ENCODE data around the gene ANKMY1.

ANKMY1 gene

GRCh38 chr2:240435948-240436682, 121.7 kb downstream of the ANKMY1 start:
- H3K4me3 ChIP-seq (ENCODE audit: low read depth, low read length), result no peak overlapping the region
- no peak for DNase-seq (ENCODE audit: low read depth)
- TF ChIP-seq MAX (IDR thresholded peaks at IDR 0.05; ENCODE audit: low read depth, low read length), result no peak
- TF ChIP-seq, protein P1, sequence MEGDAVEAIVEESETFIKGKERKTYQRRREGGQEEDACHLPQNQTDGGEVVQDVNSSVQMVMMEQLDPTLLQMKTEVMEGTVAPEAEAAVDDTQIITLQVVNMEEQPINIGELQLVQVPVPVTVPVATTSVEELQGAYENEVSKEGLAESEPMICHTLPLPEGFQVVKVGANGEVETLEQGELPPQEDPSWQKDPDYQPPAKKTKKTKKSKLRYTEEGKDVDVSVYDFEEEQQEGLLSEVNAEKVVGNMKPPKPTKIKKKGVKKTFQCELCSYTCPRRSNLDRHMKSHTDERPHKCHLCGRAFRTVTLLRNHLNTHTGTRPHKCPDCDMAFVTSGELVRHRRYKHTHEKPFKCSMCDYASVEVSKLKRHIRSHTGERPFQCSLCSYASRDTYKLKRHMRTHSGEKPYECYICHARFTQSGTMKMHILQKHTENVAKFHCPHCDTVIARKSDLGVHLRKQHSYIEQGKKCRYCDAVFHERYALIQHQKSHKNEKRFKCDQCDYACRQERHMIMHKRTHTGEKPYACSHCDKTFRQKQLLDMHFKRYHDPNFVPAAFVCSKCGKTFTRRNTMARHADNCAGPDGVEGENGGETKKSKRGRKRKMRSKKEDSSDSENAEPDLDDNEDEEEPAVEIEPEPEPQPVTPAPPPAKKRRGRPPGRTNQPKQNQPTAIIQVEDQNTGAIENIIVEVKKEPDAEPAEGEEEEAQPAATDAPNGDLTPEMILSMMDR (IDR thresholded peaks at IDR 0.05; ENCODE audit: low read depth, low read length), result no peak
- TF ChIP-seq POLR2A (IDR thresholded peaks at IDR 0.05; ENCODE audit: extremely low read depth, insufficient read length), result no peak
- no peak for TF ChIP-seq MYC (IDR thresholded peaks at IDR 0.05; ENCODE audit: low read depth, low read length)

GRCh38 chr2:240435457-240435947, 122.3 kb downstream of the ANKMY1 start, which contains the start of gene GPC1:
Gene GPC1 (plus strand): TSS chr2:240435663. CDS start chr2:240435919, 256 bp downstream.
- TF ChIP-seq MYC (IDR thresholded peaks at IDR 0.05; ENCODE audit: low read depth, low read length) (no peak), MAX (IDR thresholded peaks at IDR 0.05; ENCODE audit: low read depth, low read length) (no peak), POLR2A (IDR thresholded peaks at IDR 0.05; ENCODE audit: extremely low read depth, insufficient read length) (no peak)
- TF ChIP-seq, protein P1 (IDR thresholded peaks at IDR 0.05; ENCODE audit: low read depth, low read length), result no peak
- no peak for DNase-seq (ENCODE audit: low read depth)
- H3K4me3 ChIP-seq (ENCODE audit: low read depth, low read length), result no peak within 1 kb of the TSS

GRCh38 chr2:240434728-240435456, 122.9 kb downstream of the ANKMY1 start:
- H3K4me3 ChIP-seq (ENCODE audit: low read depth, low read length), result no peak overlapping the region
- DNase-seq (ENCODE audit: low read depth), result no peak
- no peak for TF ChIP-seq MYC (IDR thresholded peaks at IDR 0.05; ENCODE audit: low read depth, low read length)
- TF ChIP-seq, protein P1 (IDR thresholded peaks at IDR 0.05; ENCODE audit: low read depth, low read length), result no peak
- no peak for TF ChIP-seq MAX (IDR thresholded peaks at IDR 0.05; ENCODE audit: low read depth, low read length)
- no peak for TF ChIP-seq POLR2A (IDR thresholded peaks at IDR 0.05; ENCODE audit: extremely low read depth, insufficient read length)

DNA sequence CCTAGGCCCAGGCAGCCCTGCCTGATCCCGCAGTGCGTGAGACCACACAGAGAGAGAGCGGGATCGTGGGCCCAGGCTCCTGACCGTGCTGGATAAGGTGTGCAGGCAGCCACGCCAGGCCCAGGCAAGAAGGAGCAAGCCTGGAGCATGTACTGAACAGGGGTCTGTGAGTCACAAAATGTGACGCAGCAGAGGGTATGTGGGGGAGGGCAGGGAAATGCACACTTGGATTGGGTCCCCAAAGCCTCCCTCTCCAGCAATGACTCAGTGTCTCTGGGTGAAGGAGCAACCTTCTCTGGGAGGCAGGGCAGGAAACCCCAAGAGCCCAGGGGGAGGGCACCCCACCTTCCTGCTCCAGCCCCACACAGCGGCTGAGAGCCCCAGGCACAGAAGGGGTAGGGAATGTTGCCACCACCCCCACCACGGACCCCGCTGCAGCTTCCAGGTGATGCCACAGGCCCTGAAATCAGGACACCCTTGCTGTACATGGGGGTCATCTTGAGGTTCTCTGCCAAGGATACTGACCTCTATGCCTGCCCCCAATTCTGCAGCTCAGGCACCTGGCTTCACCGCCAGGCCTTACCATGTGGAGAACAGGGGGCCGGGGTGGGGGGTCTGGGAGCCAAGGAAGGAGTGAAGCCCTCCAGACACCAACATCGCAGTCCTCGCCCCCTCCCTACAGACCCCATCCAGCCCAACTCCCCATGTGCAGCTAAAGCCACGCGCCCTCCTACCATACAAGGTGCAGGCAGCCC, 123.6 kb downstream of the ANKMY1 start:
- peak; percentile 64 for DNase-seq (ENCODE audit: low read depth)
- H3K4me3 ChIP-seq (ENCODE audit: low read depth, low read length), result no peak overlapping the region
- TF ChIP-seq, protein P1 (IDR thresholded peaks at IDR 0.05; ENCODE audit: low read depth, low read length), result no peak
- no peak for TF ChIP-seq MYC (IDR thresholded peaks at IDR 0.05; ENCODE audit: low read depth, low read length)
- TF ChIP-seq POLR2A (IDR thresholded peaks at IDR 0.05; ENCODE audit: extremely low read depth, insufficient read length), result no peak
- TF ChIP-seq MAX (IDR thresholded peaks at IDR 0.05; ENCODE audit: low read depth, low read length), result no peak

All from NB4 (cell line).